Ectodermal cell (in vitro differentiated cells): ENCODE measurements around the gene LYZL1. TPM values are rescaled to one million over a fixed set of nuclear protein-coding genes. Genes with fewer than 3 reads are reported as not detected.
"Not testable (repeated sequence)": the region's sequence is repeated elsewhere in the genome, so short reads cannot be mapped to it uniquely, and the experiment has no call there.

Experiments used
- H3K27ac ChIP-seq: 2 replicates; pipeline ENCODE4 v1.7.0; 2013; ENCODE audit warnings: mild to moderate bottlenecking, low read depth, low read length; ENCODE audit not compliant: insufficient read depth, poor library complexity, severe bottlenecking
- H3K27me3 ChIP-seq: 2 replicates; pipeline ENCODE4 v1.7.0; 2013; ENCODE audit warnings: mild to moderate bottlenecking, low read length; ENCODE audit not compliant: insufficient read depth, control insufficient read depth, poor library complexity, severe bottlenecking
- H3K36me3 ChIP-seq: one replicate; pipeline ENCODE4 v1.7.0; 2013; ENCODE audit warnings: low read length; ENCODE audit not compliant: control insufficient read depth, insufficient read depth
- H3K4me1 ChIP-seq: one replicate; pipeline ENCODE4 v1.7.0; 2013; ENCODE audit warnings: low read length; ENCODE audit not compliant: control insufficient read depth, insufficient read depth
- H3K4me3 ChIP-seq: 2 replicates; pipeline ENCODE4 v1.7.0; 2013; ENCODE audit warnings: low read depth, low read length, control low read depth; ENCODE audit not compliant: insufficient read depth
- H3K9me3 ChIP-seq: 2 replicates; pipeline ENCODE4 v1.7.0; 2013; ENCODE audit warnings: mild to moderate bottlenecking, low read length, moderate library complexity; ENCODE audit not compliant: control insufficient read depth
- WGBS, 2 experiments: methylation state at CpG; one replicate each; pipeline ENCODE4 v1.1.7; 2013; ENCODE audit warnings: missing lambda C conversion rate in 2 of 2; 5-methylcytosine and 5-hydroxymethylcytosine counted together
- polyA plus RNA-seq, 4 experiments: library from polyadenylated mRNA; stranded (reverse); fragments of 50-300 nt; gene quantifications; one replicate each; pipeline ENCODE4 v1.2.3, GENCODE V29; 2013

LYZL1 gene
- polyA plus RNA-seq (2013, experiment 1 of 4): not detected
- polyA plus RNA-seq (2013, experiment 2 of 4): not detected
- not detected for polyA plus RNA-seq (2013, experiment 3 of 4)
- not detected for polyA plus RNA-seq (2013, experiment 4 of 4)

GRCh38 chr10:29288906-29289305, at the start of gene LYZL1:
Gene LYZL1, plus strand, starts transcription at chr10:29289070. Its CDS starts 2,798 bp downstream, at chr10:29291868.
- not testable (repeated sequence) for H3K9me3 ChIP-seq, H3K4me1 ChIP-seq, H3K27me3 ChIP-seq, H3K36me3 ChIP-seq, H3K27ac ChIP-seq, H3K4me3 ChIP-seq
- 67 to 70% methylated on average over 6 of the region's 6 CpGs for WGBS, 2 experiments

GRCh38 chr10:29239569-29240472, 49.0 kb upstream of the LYZL1 start:
- WGBS, 2 experiments: 85% methylated on average over 13 to 15 of the region's 15 CpGs
- Histone ChIP-seq H3K4me3 (no peak overlapping the region), H3K27me3 (no peaks in the 10 kb centered on the region), H3K36me3 (no peaks in the 10 kb centered on the region), H3K4me1 (peaks cover 4% of the 10 kb centered on the region), H3K9me3 (no peaks in the 10 kb centered on the region), H3K27ac (no peak overlapping the region)

GRCh38 chr10:29240986-29241660, 47.7 kb upstream of the LYZL1 start:
- Histone ChIP-seq H3K4me3 (no peak overlapping the region), H3K27me3 (no peaks in the 10 kb centered on the region), H3K4me1 (peaks cover 4% of the 10 kb centered on the region), H3K9me3 (no peaks in the 10 kb centered on the region), H3K27ac (no peak overlapping the region), H3K36me3 (no peaks in the 10 kb centered on the region)
- 89 to 92% methylated on average over 15 of the region's 15 CpGs for WGBS, 2 experiments

GRCh38 chr10:29241925-29242324, 46.9 kb upstream of the LYZL1 start:
- Histone ChIP-seq H3K9me3 (no peaks in the 10 kb centered on the region), H3K27me3 (no peaks in the 10 kb centered on the region), H3K36me3 (no peaks in the 10 kb centered on the region), H3K27ac (no peak overlapping the region), H3K4me1 (peaks cover 4% of the 10 kb centered on the region), H3K4me3 (no peak overlapping the region)

GRCh38 chr10:29243066-29243465, 45.8 kb upstream of the LYZL1 start:
- no peaks in the 10 kb centered on the region for H3K4me1 ChIP-seq
- no peaks in the 10 kb centered on the region for H3K9me3 ChIP-seq
- H3K27me3 ChIP-seq: no peaks in the 10 kb centered on the region
- no peaks in the 10 kb centered on the region for H3K36me3 ChIP-seq
- H3K27ac ChIP-seq: no peak overlapping the region
- 94 to 96% methylated on average over 5 of the region's 5 CpGs for WGBS, 2 experiments
- H3K4me3 ChIP-seq: no peak overlapping the region

- no peaks in the 10 kb centered on the region for H3K36me3 ChIP-seq
- 97 to 100% methylated on average over 1 of the region's 1 CpG for WGBS, 2 experiments
Observed at GRCh38 chr10:29243750-29244149, 45.1 kb upstream of the LYZL1 start.

GRCh38 chr10:29244978-29245377, 43.9 kb upstream of the LYZL1 start:
- Histone ChIP-seq H3K27ac (no peak overlapping the region), H3K4me3 (no peak overlapping the region), H3K27me3 (no peaks in the 10 kb centered on the region), H3K4me1 (peaks cover 5% of the 10 kb centered on the region), H3K36me3 (no peaks in the 10 kb centered on the region), H3K9me3 (no peaks in the 10 kb centered on the region)
- WGBS, 2 experiments: 94 to 98% methylated on average over 6 to 7 of the region's 7 CpGs

More at GRCh38 chr10:29243750-29244149, 45.1 kb upstream of the LYZL1 start:
- Histone ChIP-seq H3K4me3 (no peak overlapping the region), H3K4me1 (no peaks in the 10 kb centered on the region), H3K9me3 (no peaks in the 10 kb centered on the region), H3K27me3 (no peaks in the 10 kb centered on the region), H3K27ac (no peak overlapping the region)

GRCh38 chr10:29245476-29245875, 43.4 kb upstream of the LYZL1 start:
- no peaks in the 10 kb centered on the region for H3K9me3 ChIP-seq
- 92 to 93% methylated on average over 11 of the region's 11 CpGs for WGBS, 2 experiments
- H3K27me3 ChIP-seq: no peaks in the 10 kb centered on the region
- no peaks in the 10 kb centered on the region for H3K36me3 ChIP-seq
- peaks cover 5% of the 10 kb centered on the region for H3K4me1 ChIP-seq
- H3K27ac ChIP-seq: no peak overlapping the region
- H3K4me3 ChIP-seq: no peak overlapping the region

- Histone ChIP-seq H3K9me3 (no peaks in the 10 kb centered on the region), H3K4me1 (peaks cover 5% of the 10 kb centered on the region), H3K27ac (no peak overlapping the region), H3K36me3 (no peaks in the 10 kb centered on the region), H3K4me3 (no peak overlapping the region), H3K27me3 (no peaks in the 10 kb centered on the region)
- no CpG with 5 or more reads among the region's 1 CpG for WGBS, 2 experiments
Observed at GRCh38 chr10:29246449-29246848, 42.4 kb upstream of the LYZL1 start.

GRCh38 chr10:29248158-29248557, 40.7 kb upstream of the LYZL1 start:
- Histone ChIP-seq H3K36me3 (no peaks in the 10 kb centered on the region), H3K9me3 (no peaks in the 10 kb centered on the region), H3K4me3 (no peak overlapping the region), H3K27me3 (no peaks in the 10 kb centered on the region), H3K27ac (no peak overlapping the region), H3K4me1 (peaks cover 5% of the 10 kb centered on the region)
